ENCODE data around the gene METAP1.
"Not testable (repeated sequence)": the region's sequence is repeated elsewhere in the genome, so short reads cannot be mapped to it uniquely, and the experiment has no call there.

Gene METAP1

GRCh38 chr4:98997166-98997565, 1.6 kb downstream of the METAP1 start:
- no peak for DNase-seq (ENCODE audit: low read depth in 2 of 2)

- no peak for DNase-seq (ENCODE audit: low read depth in 2 of 2)
Observed at GRCh38 chr4:98998551-98998950, 3.0 kb downstream of the METAP1 start.

GRCh38 chr4:99002279-99002678, 6.8 kb downstream of the METAP1 start:
- DNase-seq (ENCODE audit: low read depth in 2 of 2) = no peak

GRCh38 chr4:99008051-99008450, 12.5 kb downstream of the METAP1 start:
- no peak for DNase-seq (ENCODE audit: low read depth in 2 of 2)

- no peak for DNase-seq (ENCODE audit: low read depth in 2 of 2)
Observed at GRCh38 chr4:99011910-99012309, 16.4 kb downstream of the METAP1 start.

GRCh38 chr4:99013402-99013843, 17.9 kb downstream of the METAP1 start:
- DNase-seq (ENCODE audit: low read depth in 2 of 2) = no peak

GRCh38 chr4:99013884-99014523, 18.5 kb downstream of the METAP1 start:
- DNase-seq (ENCODE audit: low read depth in 2 of 2) = no peak

- DNase-seq (ENCODE audit: low read depth in 2 of 2) = no peak
Observed at GRCh38 chr4:99021386-99021785, 25.9 kb downstream of the METAP1 start.

GRCh38 chr4:99022566-99022965, 27.0 kb downstream of the METAP1 start:
- DNase-seq (ENCODE audit: low read depth in 2 of 2) = no peak

- DNase-seq (ENCODE audit: low read depth in 2 of 2) = not testable (repeated sequence)
Observed at GRCh38 chr4:99023800-99024251, 28.3 kb downstream of the METAP1 start.

GRCh38 chr4:99024481-99025275, 29.2 kb downstream of the METAP1 start:
- DNase-seq (ENCODE audit: low read depth in 2 of 2) = no peak

- DNase-seq (ENCODE audit: low read depth in 2 of 2) = no peak
Observed at GRCh38 chr4:99025506-99025905, 30.0 kb downstream of the METAP1 start.

- DNase-seq (ENCODE audit: low read depth in 2 of 2) = no peak
Observed at GRCh38 chr4:99027304-99027703, 31.8 kb downstream of the METAP1 start.

- DNase-seq (ENCODE audit: low read depth in 2 of 2) = no peak
Observed at GRCh38 chr4:99028187-99028586, 32.7 kb downstream of the METAP1 start.

- DNase-seq (ENCODE audit: low read depth in 2 of 2) = no peak
Observed at GRCh38 chr4:99029018-99029735, 33.7 kb downstream of the METAP1 start.

- no peak for DNase-seq (ENCODE audit: low read depth in 2 of 2)
Observed at GRCh38 chr4:99029852-99030251, 34.3 kb downstream of the METAP1 start.

GRCh38 chr4:99033956-99034355, 38.4 kb downstream of the METAP1 start:
- DNase-seq (ENCODE audit: low read depth in 2 of 2) = no peak

- no peak for DNase-seq (ENCODE audit: low read depth in 2 of 2)
Observed at GRCh38 chr4:99038213-99038612, 42.7 kb downstream of the METAP1 start.

GRCh38 chr4:99043346-99043745, 47.8 kb downstream of the METAP1 start:
- DNase-seq (ENCODE audit: low read depth in 2 of 2) = no peak

- DNase-seq (ENCODE audit: low read depth in 2 of 2) = no peak
Observed at GRCh38 chr4:99047710-99048109, 52.2 kb downstream of the METAP1 start.

GRCh38 chr4:99052902-99053301, 57.4 kb downstream of the METAP1 start:
- no peak for DNase-seq (ENCODE audit: low read depth in 2 of 2)

GRCh38 chr4:99054428-99054994, 59.0 kb downstream of the METAP1 start:
- DNase-seq (ENCODE audit: low read depth in 2 of 2) = no peak
